AG20443 (cell line): ENCODE data around the gene KMT5C.

Experiments
- DNase-seq: peaks from one replicate; pipeline ENCODE4 v3.0.0; 2012; ENCODE audit warnings: low spot score, mixed read lengths

KMT5C gene

GRCh38 chr19:55347442-55348009 is 7.8 kb downstream of the KMT5C start:
- DNase-seq = no peak

- DNase-seq = no peak
These were observed 8.8 kb downstream of the KMT5C start for GRCh38 chr19:55348317-55349034.

GRCh38 chr19:55350620-55351315 is 11.1 kb downstream of the KMT5C start:
- DNase-seq = no peak

- no peak for DNase-seq
These were observed 12.4 kb downstream of the KMT5C start for GRCh38 chr19:55352040-55352439.

GRCh38 chr19:55352549-55353145 is 13.0 kb downstream of the KMT5C start:
- no peak for DNase-seq

DNA sequence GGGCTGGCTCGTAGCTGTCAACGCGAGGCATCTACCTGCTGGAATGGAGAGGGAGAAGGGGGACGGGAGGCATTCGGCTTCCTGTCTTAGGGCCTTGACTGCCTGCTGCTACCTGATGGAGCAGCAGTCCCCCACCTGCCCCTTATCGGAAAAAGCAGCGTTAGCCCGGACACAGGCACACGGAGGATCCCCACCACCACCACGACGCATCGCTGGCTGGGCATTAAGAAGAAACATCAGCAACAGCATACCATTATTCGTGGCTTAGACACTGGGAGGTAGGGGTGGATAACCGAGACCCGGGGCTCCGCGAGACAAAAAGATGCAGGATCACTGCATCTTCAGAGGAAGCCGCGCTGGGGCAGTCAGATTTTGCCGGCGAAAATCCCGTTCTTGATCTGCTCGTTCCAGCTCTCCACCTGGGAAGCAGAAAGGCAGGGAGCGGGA is 13.7 kb downstream of the KMT5C start:
- no peak for DNase-seq

GRCh38 chr19:55353803-55354697 is 14.4 kb downstream of the KMT5C start:
- DNase-seq = peak; percentile 91

DNA sequence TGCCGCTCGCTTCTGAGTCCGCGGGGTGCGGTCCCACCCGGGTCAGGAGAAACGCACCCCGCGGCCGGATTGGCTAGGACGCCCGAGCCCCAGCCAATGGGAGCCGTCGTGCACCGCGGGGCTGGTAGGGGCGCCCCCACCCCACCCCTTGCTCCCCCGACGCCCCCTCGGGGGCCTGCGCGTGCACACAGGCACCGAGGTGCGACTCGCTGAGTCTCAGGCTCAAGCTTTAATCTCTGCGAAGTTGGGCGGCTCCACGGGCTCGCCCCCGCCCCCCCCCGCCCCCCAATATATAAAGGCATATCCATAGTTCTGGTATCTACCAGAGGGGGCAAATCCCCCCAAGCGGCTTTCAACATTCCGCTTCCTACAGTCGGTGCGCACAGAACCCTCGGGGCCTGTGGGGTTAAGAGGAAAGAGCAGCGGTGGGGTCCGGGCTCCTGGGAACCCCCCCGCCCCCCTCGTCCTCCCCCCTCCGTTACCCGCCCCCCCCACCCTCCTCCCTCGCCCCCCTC is 15.1 kb downstream of the KMT5C start, which contains the start of gene COX6B2:
TSS of gene COX6B2 (minus strand) at position 22 of the 515 bp plus-strand sequence. CDS start 198 bp downstream, outside the sequence.
- DNase-seq = peak; percentile 15

DNA sequence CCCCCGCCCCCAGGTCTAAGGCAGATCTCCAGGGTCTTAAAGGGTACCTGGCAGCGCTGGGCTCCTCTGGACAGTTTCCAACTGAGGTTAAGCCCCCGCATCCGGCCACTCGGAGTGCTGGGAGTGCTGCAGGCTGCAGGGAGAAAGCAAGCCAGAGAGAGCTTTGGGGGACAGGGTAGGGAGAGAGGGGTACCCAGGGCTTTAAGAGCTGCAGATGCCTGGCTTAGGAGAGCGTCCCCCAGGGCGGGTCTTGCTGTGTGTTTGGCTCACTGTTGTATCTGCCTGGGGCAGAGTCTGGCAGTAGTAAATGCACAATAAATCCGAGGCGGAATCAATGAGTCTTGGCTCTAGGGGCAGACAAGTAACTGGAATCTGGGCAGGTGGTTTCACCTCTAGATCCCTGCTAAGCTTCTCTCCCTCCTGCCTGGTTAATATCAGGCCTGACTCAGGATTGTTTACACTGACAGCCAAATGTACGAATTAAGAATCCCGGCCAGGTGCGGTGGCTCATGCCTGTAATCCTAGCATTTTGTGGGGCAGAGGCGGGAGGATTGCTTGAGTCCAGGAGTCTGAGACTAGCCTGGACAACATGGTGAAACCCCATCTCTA is 15.6 kb downstream of the KMT5C start:
- peak; percentile 16 for DNase-seq

- no peak for DNase-seq
These were observed 18.8 kb downstream of the KMT5C start for GRCh38 chr19:55358493-55358892.

DNA sequence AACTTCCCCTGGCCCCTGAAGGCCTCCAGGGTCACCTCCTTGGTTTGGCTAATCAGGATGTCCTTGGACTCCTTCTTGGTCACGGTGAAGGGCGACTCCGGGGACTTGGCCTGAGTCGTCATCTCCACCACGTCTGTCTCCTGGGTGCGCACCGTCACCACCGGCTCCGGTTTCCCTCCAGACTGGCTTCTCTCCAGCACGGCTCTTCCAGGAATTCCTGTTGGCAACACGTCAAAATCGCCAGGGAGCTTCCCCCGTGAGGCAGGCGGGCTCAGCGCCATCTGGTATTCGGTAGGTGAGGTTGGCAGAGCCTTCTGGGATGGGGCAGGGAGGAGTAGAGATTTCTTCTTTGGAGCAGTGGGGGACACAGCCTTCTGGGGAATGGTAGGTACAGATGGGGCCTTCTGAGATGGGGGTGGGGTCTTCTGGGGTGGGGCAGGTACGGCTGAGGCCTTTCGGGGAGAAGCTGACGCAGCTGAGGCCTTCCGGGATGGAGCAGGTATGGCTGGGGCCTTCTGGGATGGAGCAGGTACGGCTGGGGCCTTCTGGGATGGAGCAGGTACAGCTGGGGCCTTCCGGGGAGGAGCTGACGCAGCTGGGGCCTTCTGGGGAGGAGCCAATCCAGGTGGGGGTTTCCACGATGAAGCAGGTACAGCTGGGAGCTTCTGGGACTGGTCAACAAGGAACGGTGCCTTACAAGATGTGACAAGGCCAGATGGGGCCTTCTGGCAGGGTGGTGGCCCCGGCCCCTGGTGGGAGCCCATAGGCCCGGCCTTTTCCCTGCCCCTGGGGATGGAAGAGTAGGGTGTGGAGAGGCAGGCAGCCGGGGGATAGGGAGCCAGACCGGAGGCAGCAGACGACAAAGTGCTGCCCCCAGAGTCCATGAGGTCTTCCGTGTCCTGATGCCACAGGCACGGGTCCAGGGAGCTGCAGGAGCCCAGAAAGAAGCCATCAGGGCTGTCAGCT is 19.6 kb downstream of the KMT5C start:
- DNase-seq = no peak

GRCh38 chr19:55360902-55361301 is 21.2 kb downstream of the KMT5C start:
- DNase-seq = no peak

- no peak for DNase-seq
These were observed 22.7 kb downstream of the KMT5C start for GRCh38 chr19:55362174-55362989.

DNA sequence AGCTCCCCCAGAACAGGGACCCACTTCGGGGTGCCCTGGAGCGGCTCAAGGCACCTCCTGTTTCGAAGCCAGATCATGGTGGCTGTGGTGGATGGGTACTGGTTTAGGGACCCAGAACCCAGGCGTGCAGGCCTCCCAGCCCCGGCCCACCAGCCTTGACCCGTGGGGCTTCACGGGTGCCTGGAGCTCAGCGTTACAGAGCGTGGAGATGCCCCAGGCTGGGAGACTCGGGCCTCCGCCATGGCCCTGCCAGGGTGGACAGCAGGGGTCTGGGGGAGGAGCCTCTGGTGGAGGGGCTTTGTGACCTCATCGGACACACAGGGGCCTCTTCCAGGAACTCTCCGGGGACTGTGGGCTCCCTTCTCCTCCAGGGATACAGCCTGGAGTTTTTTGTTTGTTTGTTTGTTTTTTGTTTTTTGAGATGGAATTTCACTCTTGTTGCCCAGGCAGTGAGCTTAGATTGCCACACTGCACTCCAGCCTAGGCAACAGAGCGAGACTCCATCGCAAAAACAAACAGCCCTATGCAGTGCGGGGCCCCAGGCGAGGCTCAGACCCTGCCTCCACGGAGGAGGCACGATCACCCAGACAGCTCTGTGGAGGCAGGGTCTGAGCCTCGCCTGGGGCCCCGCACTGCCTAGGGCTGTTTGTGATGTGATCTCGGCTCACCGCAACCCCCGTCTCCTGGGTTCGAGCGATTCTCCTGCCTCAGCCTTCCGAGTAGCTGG is 23.5 kb downstream of the KMT5C start, which contains the start of gene GARIN5B:
TSS of gene GARIN5B (minus strand) at position 271 of the 727 bp plus-strand sequence. CDS start at position 77, 194 bp downstream.
- DNase-seq = no peak

GRCh38 chr19:55365245-55365644 is 25.6 kb downstream of the KMT5C start:
- DNase-seq = no peak

GRCh38 chr19:55365964-55366363 is 26.3 kb downstream of the KMT5C start:
- no peak for DNase-seq

DNA sequence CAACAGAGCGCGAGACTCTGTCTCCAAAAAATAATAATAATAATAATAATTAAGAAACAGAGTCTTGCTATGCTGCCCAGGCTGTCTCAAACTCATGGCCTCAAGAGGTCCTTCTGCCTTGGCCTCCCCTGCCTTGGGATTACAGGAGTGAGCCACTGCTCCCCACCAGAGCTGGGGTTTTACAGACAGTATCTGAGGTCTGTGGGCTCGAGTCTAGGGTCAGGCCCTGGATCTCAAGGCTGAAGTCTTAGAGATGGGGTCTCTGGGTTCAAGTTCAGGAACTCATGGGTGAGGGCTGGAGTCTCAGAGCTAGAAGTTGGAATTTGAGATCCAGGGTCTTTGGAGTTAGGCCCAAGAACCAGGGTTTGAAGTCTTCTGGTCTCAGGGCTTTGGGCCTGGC is 27.1 kb downstream of the KMT5C start:
- no peak for DNase-seq

DNA sequence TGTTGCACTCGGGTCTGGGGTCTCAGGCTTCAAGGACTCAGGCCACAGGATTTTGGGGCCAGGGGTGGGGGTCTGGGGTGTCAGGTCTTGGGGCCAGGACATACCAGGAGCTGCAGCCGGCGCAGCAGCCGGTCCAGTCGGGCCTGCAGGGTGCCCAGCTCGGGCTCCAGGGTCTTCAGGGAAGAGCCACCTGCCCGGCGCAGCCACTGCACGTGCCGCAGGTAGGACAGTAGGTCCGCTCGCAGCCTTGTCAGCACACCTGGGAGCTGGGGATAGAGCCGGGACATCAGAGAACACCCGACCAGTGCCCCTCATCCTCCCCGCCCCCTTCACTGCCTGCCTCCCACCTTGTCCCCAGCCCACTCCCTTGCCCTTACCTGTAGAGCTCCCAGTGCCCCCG is 28.4 kb downstream of the KMT5C start:
- DNase-seq = no peak
